Measurements from ENCODE around the gene PLAAT1. TPM values are rescaled to one million over a fixed set of nuclear protein-coding genes. Genes with fewer than 3 reads are reported as not detected.

PLAAT1 gene
- total and polyA plus RNA-seq, 8 donors, result 0.20 to 0.94 (median 0.55) TPM; not detected in 3

- DNase-seq (no peak), FAIRE-seq (no peak), ATAC-seq (no peak)
- Histone ChIP-seq H3K36me3 (no peaks in the 10 kb centered on the region), H3K27ac (no peak overlapping the region), H3K27me3 (no peaks in the 10 kb centered on the region), H3K4me3 (no peak overlapping the region), H3K9me3 (no peaks in the 10 kb centered on the region), H3K4me1 (no peaks in the 10 kb centered on the region)
- intact Hi-C loops (cut with DNase I), result no loop called here
- WGBS, 2 donors, result 71 to 80% methylated on average over 5 of the region's 5 CpGs
- no peak for TF ChIP-seq CTCF (IDR thresholded peaks at IDR 0.05)
Measured at GRCh38 chr3:193297421-193297820, 56.4 kb downstream of the PLAAT1 start.

- ATAC-seq (no peak), DNase-seq (no peak), FAIRE-seq (no peak)
- Histone ChIP-seq H3K27ac (no peak overlapping the region), H3K4me3 (no peak overlapping the region), H3K4me1 (no peaks in the 10 kb centered on the region), H3K27me3 (no peaks in the 10 kb centered on the region), H3K9me3 (no peaks in the 10 kb centered on the region), H3K36me3 (no peaks in the 10 kb centered on the region)
- intact Hi-C loops (cut with DNase I), result no loop called here
- 68 to 89% methylated on average over 1 of the region's 1 CpG for WGBS, 2 donors
- no peak for TF ChIP-seq CTCF (IDR thresholded peaks at IDR 0.05)
Measured at GRCh38 chr3:193301433-193301832, 60.4 kb downstream of the PLAAT1 start.

- ATAC-seq (no peak), DNase-seq (no peak), FAIRE-seq (no peak)
- Histone ChIP-seq H3K9me3 (no peaks in the 10 kb centered on the region), H3K4me3 (no peak overlapping the region), H3K36me3 (no peaks in the 10 kb centered on the region), H3K4me1 (no peaks in the 10 kb centered on the region), H3K27me3 (no peaks in the 10 kb centered on the region), H3K27ac (no peak overlapping the region)
- 79 to 83% methylated on average over 1 of the region's 1 CpG for WGBS, 2 donors
- intact Hi-C loops (cut with DNase I), result no loop called here
- no peak for TF ChIP-seq CTCF (IDR thresholded peaks at IDR 0.05)
Measured at GRCh38 chr3:193305356-193305755, 64.3 kb downstream of the PLAAT1 start.

GRCh38 chr3:193310914-193311723 is 70.1 kb downstream of the PLAAT1 start:
- WGBS, 2 donors, result 35 to 36% methylated on average over 6 of the region's 6 CpGs
- no peaks in the 10 kb centered on the region for H3K4me1 ChIP-seq
- H3K36me3 ChIP-seq, result no peaks in the 10 kb centered on the region
- DNase-seq, result no peak
- no peak for FAIRE-seq
- no peak overlapping the region for H3K27ac ChIP-seq
- no peak for TF ChIP-seq CTCF (IDR thresholded peaks at IDR 0.05)
- no peak for ATAC-seq
- H3K9me3 ChIP-seq, result no peaks in the 10 kb centered on the region
- no peak overlapping the region for H3K4me3 ChIP-seq
- intact Hi-C loops (cut with DNase I), result no loop called here
- H3K27me3 ChIP-seq, result no peaks in the 10 kb centered on the region

All from pancreas (tissue), 10 donors.